Glutamatergic neuron (in vitro differentiated cells): ENCODE measurements around the gene HMG20B. TPM values are rescaled to one million over a fixed set of nuclear protein-coding genes. Genes with fewer than 3 reads are reported as not detected.

Experiments used
- total RNA-seq: library from RNA; stranded (reverse); fragmentation: NEBNext Ultra II Directional; extraction: Animal tissue kit (Norgen Biotek cat#: 25700); gene quantifications from one replicate; pipeline ENCODE4 v1.2.1, GENCODE V29; 2021; ENCODE audit not compliant: unreplicated experiment

The HMG20B gene
- total RNA-seq, 1 donor from 2014 or later, result 55.3 TPM

Other genes starting within 250 kb of the HMG20B start
- gene NFIC, start 206.4 kb upstream of the HMG20B start, total RNA-seq, result 2.0 TPM
- not detected for gene SMIM24, start 92.4 kb upstream of the HMG20B start, total RNA-seq
- gene SMIM44, start 89.5 kb upstream of the HMG20B start, total RNA-seq, result not detected
- gene DOHH, start 72.3 kb upstream of the HMG20B start, total RNA-seq, result 8.5 TPM
- gene FZR1, start 66.6 kb upstream of the HMG20B start, total RNA-seq, result 51.3 TPM
- gene TEKTIP1, start 33.8 kb upstream of the HMG20B start, total RNA-seq, result 2.5 TPM
- gene MFSD12, start 15.4 kb upstream of the HMG20B start, total RNA-seq, result 134 TPM
- gene GIPC3, start 12.5 kb downstream of the HMG20B start, total RNA-seq, result 0.20 TPM
- not detected for gene TBXA2R, start 33.9 kb downstream of the HMG20B start, total RNA-seq
- gene CACTIN, start 53.8 kb downstream of the HMG20B start, total RNA-seq, result 29.7 TPM
- gene PIP5K1C, start 127.5 kb downstream of the HMG20B start, total RNA-seq, result 169 TPM
- gene TJP3, start 135.4 kb downstream of the HMG20B start, total RNA-seq, result 3.1 TPM
- 23.3 TPM for gene APBA3, start 188.7 kb downstream of the HMG20B start, total RNA-seq
- 33.0 TPM for gene MRPL54, start 189.7 kb downstream of the HMG20B start, total RNA-seq
- not detected for gene RAX2, start 199.3 kb downstream of the HMG20B start, total RNA-seq
- gene MATK, start 213.4 kb downstream of the HMG20B start, total RNA-seq, result not detected